H1 (cell line): ENCODE data around the gene ZNF511. TPM values are rescaled to one million over a fixed set of nuclear protein-coding genes. Genes with fewer than 3 reads are reported as not detected.

ENCODE experiments used
- CTCF ChIA-PET: fragments of 300-600 bp; sonication (Branson Sonifier 250); formaldehyde crosslinking; loops from one replicate; lab custom pipeline; 2021; ENCODE audit not compliant: partially characterized antibody; lab: Charles Lee
- POLR2A ChIA-PET: fragments of 300-600 bp; sonication (Branson Sonifier 250); formaldehyde crosslinking; loops from one replicate; lab custom pipeline; 2021; ENCODE audit warnings: inconsistent platforms; ENCODE audit not compliant: partially characterized antibody; lab: Charles Lee
- DNase-seq, 2 experiments: peaks; one replicate each; pipeline versions ENCODE4 v3.0.0 to v3.0.0-alpha.2; 2010 to 2022; ENCODE audit warnings: low spot score in 2 of 2, low read depth in 1 of 2, mixed read lengths in 1 of 2
- FAIRE-seq: peaks from 2 replicates; lab custom pipeline; 2011; peaks lifted over from hg19 to GRCh38; lab: Jason Lieb, UNC
- H2AFZ ChIP-seq: 2 replicates; pipeline ENCODE4 v1.8.1; 2012; ENCODE audit warnings: low read length, inconsistent platforms
- H2AK5ac ChIP-seq: 2 replicates; pipeline ENCODE4 v1.6.1; 2013; ENCODE audit warnings: low read depth, low read length
- H2BK120ac ChIP-seq: replicated peaks from 2 replicates; pipeline ENCODE3; 2013; ENCODE audit warnings: low read depth, low read length, inconsistent platforms
- H2BK12ac ChIP-seq: 2 replicates; pipeline ENCODE4 v1.6.1; 2013; ENCODE audit warnings: low read depth, low read length
- H2BK15ac ChIP-seq: 2 replicates; pipeline ENCODE4 v1.6.1; 2013; ENCODE audit warnings: low read length
- H2BK20ac ChIP-seq: 2 replicates; pipeline ENCODE4 v1.6.1; 2013; ENCODE audit warnings: low read length
- H2BK5ac ChIP-seq: 2 replicates; pipeline ENCODE4 v1.6.1; 2013; ENCODE audit warnings: low read depth, low read length
- H3K14ac ChIP-seq: 2 replicates; pipeline ENCODE4 v1.6.1; 2013; ENCODE audit warnings: inconsistent platforms; ENCODE audit not compliant: insufficient read length
- H3K18ac ChIP-seq: 2 replicates; pipeline ENCODE4 v1.6.1; 2013; ENCODE audit warnings: low read length; ENCODE audit errors: extremely low read depth
- H3K23ac ChIP-seq: 2 replicates; pipeline ENCODE4 v1.6.1; 2013; ENCODE audit warnings: inconsistent platforms; ENCODE audit not compliant: insufficient read length
- H3K23me2 ChIP-seq: 2 replicates; pipeline ENCODE4 v1.6.1; 2013; ENCODE audit warnings: low read depth, low read length
- H3K27ac ChIP-seq: 2 replicates; pipeline ENCODE4 v1.6.1; 2011; ENCODE audit warnings: low read depth, low read length, inconsistent platforms
- H3K27me3 ChIP-seq, 4 experiments: replicated peaks in 1 of 4; 1 replicate in 1 of 4; 2 replicates in 3 of 4; pipeline versions ENCODE4 v1.6.1 to v1.8.1; 2011 to 2013; ENCODE audit warnings: low read length in 3 of 4, mild to moderate bottlenecking in 3 of 4, inconsistent platforms in 2 of 4, mixed read lengths in 2 of 4, moderate library complexity in 1 of 4; ENCODE audit not compliant: control insufficient read depth in 3 of 4, insufficient read depth in 3 of 4; ENCODE audit errors: extremely low read depth in 1 of 4
- H3K36me3 ChIP-seq, 4 experiments: 2 replicates each; pipeline versions ENCODE4 v1.6.1 to v1.8.1; 2011 to 2013; ENCODE audit warnings: mild to moderate bottlenecking in 4 of 4, low read length in 3 of 4, moderate library complexity in 2 of 4, control low read depth in 1 of 4, inconsistent platforms in 1 of 4; ENCODE audit not compliant: insufficient read depth in 4 of 4, control insufficient read depth in 2 of 4
- H3K4ac ChIP-seq: replicated peaks from 2 replicates; pipeline ENCODE3; 2013; ENCODE audit warnings: low read length, low read depth, mixed read lengths, inconsistent platforms; ENCODE audit not compliant: insufficient read length
- H3K4me1 ChIP-seq, 4 experiments: replicated peaks in 1 of 4; 1 replicate in 1 of 4; 2 replicates in 3 of 4; pipeline versions ENCODE4 v1.6.1 to v1.8.1; 2011 to 2013; ENCODE audit warnings: low read length in 3 of 4, inconsistent platforms in 2 of 4, mixed read lengths in 1 of 4; ENCODE audit not compliant: insufficient read depth in 4 of 4, control insufficient read depth in 3 of 4
- H3K4me2 ChIP-seq, 2 experiments: 2 replicates each; pipeline versions ENCODE4 v1.6.1 to v1.8.1; 2011 to 2013; ENCODE audit warnings: low read depth in 2 of 2, low read length in 2 of 2, control low read depth in 1 of 2, inconsistent platforms in 1 of 2, mild to moderate bottlenecking in 1 of 2; ENCODE audit not compliant: insufficient read depth in 1 of 2
- H3K4me3 ChIP-seq, 4 experiments: fragments of 200-600, 300-600 bp in 1 of 4; sonication (generic), shearing (Covaris generic), sonication (Bioruptor Twin) in 1 of 4; 2 replicates each; pipeline versions ENCODE4 v1.5.1 to v1.8.1; 2011 to 2016; ENCODE audit warnings: low read length in 4 of 4, low read depth in 3 of 4, control low read depth in 2 of 4, inconsistent platforms in 2 of 4, mild to moderate bottlenecking in 2 of 4, mixed read lengths in 1 of 4, moderate library complexity in 1 of 4; ENCODE audit not compliant: insufficient read depth in 2 of 4; ENCODE audit errors: extremely low read depth in 1 of 4
- H3K56ac ChIP-seq: replicated peaks from 2 replicates; pipeline ENCODE3; 2013; ENCODE audit warnings: low read depth, mild to moderate bottlenecking, mixed read lengths, low read length, inconsistent platforms; ENCODE audit not compliant: insufficient read length
- H3K79me1 ChIP-seq: 2 replicates; pipeline ENCODE4 v1.6.1; 2013; ENCODE audit warnings: low read depth, low read length, control low read depth
- H3K79me2 ChIP-seq, 2 experiments: 2 replicates each; pipeline versions ENCODE4 v1.6.1 to v1.8.1; 2012 to 2013; ENCODE audit warnings: low read length in 2 of 2, mild to moderate bottlenecking in 2 of 2, inconsistent platforms in 1 of 2; ENCODE audit not compliant: insufficient read depth in 2 of 2, control insufficient read depth in 1 of 2
- H3K9ac ChIP-seq, 4 experiments: replicated peaks in 1 of 4; 1 replicate in 1 of 4; 2 replicates in 3 of 4; pipeline versions ENCODE4 v1.6.1 to v1.8.1; 2011 to 2013; ENCODE audit warnings: low read depth in 3 of 4, low read length in 3 of 4, control low read depth in 2 of 4, mild to moderate bottlenecking in 2 of 4, moderate library complexity in 2 of 4, inconsistent platforms in 1 of 4; ENCODE audit errors: extremely low read depth in 1 of 4
- H3K9me3 ChIP-seq, 2 experiments: 2 replicates each; pipeline versions ENCODE4 v1.6.1 to v1.8.1; 2012 to 2013; ENCODE audit warnings: mild to moderate bottlenecking in 2 of 2, moderate library complexity in 2 of 2, control low read depth in 1 of 2, inconsistent platforms in 1 of 2, low read depth in 1 of 2, low read length in 1 of 2, mixed read lengths in 1 of 2; ENCODE audit not compliant: insufficient read depth in 2 of 2
- H4K20me1 ChIP-seq, 2 experiments: replicated peaks in 1 of 2; 2 replicates each; pipeline versions ENCODE3 to v1.8.1; 2011 to 2013; ENCODE audit warnings: inconsistent platforms in 2 of 2, low read length in 2 of 2, mild to moderate bottlenecking in 1 of 2; ENCODE audit not compliant: insufficient read depth in 2 of 2, control insufficient read depth in 1 of 2
- H4K5ac ChIP-seq: 2 replicates; pipeline ENCODE4 v1.6.1; 2013; ENCODE audit warnings: low read length, low read depth, mixed read lengths, inconsistent platforms; ENCODE audit not compliant: insufficient read length
- H4K8ac ChIP-seq: 2 replicates; pipeline ENCODE4 v1.8.0; 2013; ENCODE audit warnings: mild to moderate bottlenecking, moderate library complexity, low read length, inconsistent platforms; ENCODE audit not compliant: insufficient read depth; ENCODE audit errors: extremely low read depth
- H4K91ac ChIP-seq: replicated peaks from 2 replicates; pipeline ENCODE3; 2013; ENCODE audit warnings: low read length, mixed read lengths, inconsistent platforms; ENCODE audit not compliant: insufficient read length
- KDM4A ChIP-seq: IDR thresholded peaks from one replicate; pipeline ENCODE4 v1.7.1; 2012; ENCODE audit warnings: low read depth, mild to moderate bottlenecking, moderate library complexity, low read length, inconsistent platforms; ENCODE audit not compliant: severe bottlenecking
- PHF8 ChIP-seq: fragments of 200-600 bp; sonication (generic); conservative IDR thresholded peaks from 2 replicates; pipeline ENCODE4 v1.7.1; 2012; ENCODE audit warnings: low read depth, mild to moderate bottlenecking, inconsistent platforms, low read length, moderate library complexity
- WGBS, 2 experiments: shearing (Covaris generic) in 1 of 2; methylation state at CpG; one replicate each; pipeline versions ENCODE4 v1.1.6 to v1.1.7; 2013 to 2015; ENCODE audit warnings: low lambda C conversion rate in 2 of 2, mixed read lengths in 2 of 2, inconsistent platforms in 1 of 2, low coverage in 1 of 2, missing lambda C conversion rate in 1 of 2; ENCODE audit not compliant: insufficient replicate concordance in 2 of 2, insufficient coverage in 1 of 2, insufficient read length in 1 of 2; ENCODE audit errors: extremely low coverage in 1 of 2, missing lambda C conversion rate in 1 of 2; 5-methylcytosine and 5-hydroxymethylcytosine counted together
- polyA plus RNA-seq, 7 experiments: library from polyadenylated mRNA; depleted of rRNA in 3 of 7; stranded (reverse) in 5 of 7; unstranded in 2 of 7; fragments of >200 nt in 5 of 7; fragments of 200-250 nt in 2 of 7; gene quantifications; 1 replicate in 5 of 7; 2 replicates in 1 of 7; 4 replicates in 1 of 7; pipeline versions ENCODE4 v1.2.1 to v1.2.3, GENCODE V29; 2011 to 2013; ENCODE audit warnings: missing spikeins in 2 of 7, mixed read lengths in 2 of 7
- total RNA-seq: library from RNA; stranded (reverse); fragmentation: NEBNext Ultra II Directional; extraction: Animal tissue kit (Norgen Biotek cat#: 25700); gene quantifications from 2 replicates; pipeline ENCODE4 v1.2.1, GENCODE V29; 2021

The ZNF511 gene
- total and polyA plus RNA-seq, 2 of the 8 experiments (the other 6 are each of a cell fraction or from before 2014, with no cell fraction given), result 55.4 to 71.7 TPM

DNA sequence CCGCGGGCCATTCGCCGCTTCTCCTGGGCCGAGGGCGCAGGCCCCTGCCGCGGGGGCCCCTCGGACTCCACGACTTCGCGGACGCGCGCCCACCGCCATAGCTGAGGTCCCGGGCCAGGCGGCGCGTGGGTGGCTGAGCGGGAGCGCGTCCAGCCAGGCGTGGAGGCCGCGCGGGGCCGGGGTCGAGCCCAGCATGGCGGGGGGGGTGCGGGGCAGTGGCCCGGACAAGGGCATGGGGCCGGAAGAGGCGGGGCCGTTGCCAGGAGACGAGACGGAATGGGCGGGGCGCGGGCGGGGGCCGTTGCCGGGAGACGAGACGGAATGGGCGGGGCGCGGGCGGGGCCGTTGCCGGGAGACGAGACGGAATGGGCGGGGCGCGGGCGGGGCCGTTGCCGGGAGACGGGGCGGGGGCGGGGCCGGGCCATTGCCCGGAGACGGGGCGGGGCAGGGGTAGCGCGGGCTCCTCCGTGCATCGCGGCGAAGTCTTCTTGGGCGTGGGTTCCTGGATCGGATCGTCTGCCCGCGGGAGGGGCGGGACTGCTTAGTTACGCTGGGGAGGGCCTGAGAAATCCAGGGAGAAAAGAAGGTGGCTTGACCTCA lies 46.9 kb upstream of the ZNF511 start:
- no peak overlapping the region for H2BK5ac ChIP-seq
- peak overlapping the region; percentile 75 for H4K5ac ChIP-seq
- no peak overlapping the region for H3K14ac ChIP-seq
- H2BK15ac ChIP-seq, result no peak overlapping the region
- H3K23me2 ChIP-seq, result peaks cover 7% of the 10 kb centered on the region; the same call in 1 of the 2 replicates
- no peaks in the 10 kb centered on the region for H4K20me1 ChIP-seq
- no peak overlapping the region for H2AK5ac ChIP-seq
- H3K36me3 ChIP-seq, result no peaks in the 10 kb centered on the region
- no peak overlapping the region for H3K4ac ChIP-seq
- H3K79me1 ChIP-seq, result no peaks in the 10 kb centered on the region
- H2AFZ ChIP-seq, result no peak overlapping the region
- FAIRE-seq, result no peak
- H2BK12ac ChIP-seq, result no peak overlapping the region
- H4K8ac ChIP-seq, result 0 out of 2 replicates have a peak overlapping the region, but pooled peaks have one; percentile 79
- CTCF ChIA-PET, result interaction anchor here (0.6 to 2.4 kb wide), 4 partner anchors 16 to 46 kb away, joined by 3 to 8 read pairs (median 4); no protein-coding TSS in a partner anchor
- DNase-seq, result peak in 1 of 2 experiments; percentile 78
- TF ChIP-seq KDM4A (no peak), PHF8 (peak; percentile 63; the same call in 1 of the 2 replicates)
- no peak overlapping the region for H3K56ac ChIP-seq
- peaks cover 0 to 15% (median 8%) of the 10 kb centered on the region in 4 experiments; a peak in 6 of 7 replicates for H3K27me3 ChIP-seq
- no peak overlapping the region for H3K23ac ChIP-seq
- H3K9ac ChIP-seq, result peak overlapping the region in 1 of 4 experiments; percentile 83; a peak in 2 of 7 replicates
- H2BK120ac ChIP-seq, result no peak overlapping the region
- peak overlapping the region; percentile 78 for H3K18ac ChIP-seq
- no peak overlapping the region for H2BK20ac ChIP-seq
- no peak overlapping the region for H4K91ac ChIP-seq
- 1% methylated on average over 27 of the region's 79 CpGs; no CpG with 5 or more reads in 1 of the 2 experiments for WGBS, 2 experiments
- no peaks in the 10 kb centered on the region for H3K79me2 ChIP-seq
- H3K4me2 ChIP-seq, result peak overlapping the region; percentile 72 to 94
- peak overlapping the region; percentile 39 to 89 (median 58) for H3K4me3 ChIP-seq
- POLR2A ChIA-PET, result interaction anchor here (1.8 kb wide), 1 partner anchor 16 kb away, joined by 7 read pairs; the partner anchor contains the start of gene ADAM8
- peaks cover 0 to 20% (median 11%) of the 10 kb centered on the region in 4 experiments; a peak in 5 of 7 replicates for H3K4me1 ChIP-seq
- H3K27ac ChIP-seq, result no peak overlapping the region
- no peaks in the 10 kb centered on the region for H3K9me3 ChIP-seq
